ENCODE measurements around the gene GPATCH4. TPM values are rescaled to one million over a fixed set of nuclear protein-coding genes. Genes with fewer than 3 reads are reported as not detected.
A peak's percentile ranks its signal among the peaks of the same experiment; 100 is the strongest.

The GPATCH4 gene
- total and polyA plus RNA-seq, 2 donors (not counting 1 experiment from before 2014, with no cell fraction given) = 12.2 to 23.6 TPM

GRCh38 chr1:156599811-156600210, 1.5 kb downstream of the GPATCH4 start:
- H3K27ac ChIP-seq (ENCODE audit: insufficient read depth, low read length) = no peak overlapping the region
- no peaks in the 10 kb centered on the region for H3K27me3 ChIP-seq (ENCODE audit: control insufficient read depth, insufficient read depth, low read length)
- peaks cover 15% of the 10 kb centered on the region for H3K79me2 ChIP-seq (ENCODE audit: control insufficient read depth, insufficient read depth, low read length)
- H3K36me3 ChIP-seq (ENCODE audit: control insufficient read depth, insufficient read depth, low read length) = peaks cover 15% of the 10 kb centered on the region
- H2AFZ ChIP-seq (ENCODE audit: low read length) = no peak overlapping the region
- H3K4me3 ChIP-seq (replicated peaks in 1 of 4; ENCODE audit: control extremely low read depth in 1 of 4, insufficient read depth in 1 of 4, low read depth in 3 of 4, low read length in 4 of 4) = no peak overlapping the region
- no peaks in the 10 kb centered on the region for H4K20me1 ChIP-seq (ENCODE audit: control insufficient read depth, extremely low read depth, insufficient read depth, low read length)
- no peak overlapping the region for H3K4me2 ChIP-seq (ENCODE audit: extremely low read depth, insufficient read depth, low read length)
- H3K9ac ChIP-seq (ENCODE audit: insufficient read depth, low read length) = no peak overlapping the region
- DNase-seq (ENCODE audit: low read depth in 2 of 2) = peak in 1 of 2 donors; percentile 6
- no peaks in the 10 kb centered on the region for H3K9me3 ChIP-seq (ENCODE audit: control insufficient read depth, insufficient read depth, low read depth, low read length)
- peaks cover 7% of the 10 kb centered on the region for H3K4me1 ChIP-seq (ENCODE audit: control insufficient read depth, extremely low read depth, insufficient read depth, low read length)
- TF ChIP-seq CTCF (conservative IDR thresholded peaks at IDR 0.05 in 1 of 2, IDR thresholded peaks at IDR 0.05 in 1 of 2; ENCODE audit: low read depth in 1 of 2, low read length in 2 of 2) = no peak
- no peak for TF ChIP-seq EZH2 (IDR thresholded peaks at IDR 0.05; ENCODE audit: low read length, missing control alignments)

- H4K20me1 ChIP-seq (ENCODE audit: control insufficient read depth, extremely low read depth, insufficient read depth, low read length) = no peaks in the 10 kb centered on the region
- TF ChIP-seq CTCF (conservative IDR thresholded peaks at IDR 0.05 in 1 of 2, IDR thresholded peaks at IDR 0.05 in 1 of 2; ENCODE audit: low read depth in 1 of 2, low read length in 2 of 2) (no peak), EZH2 (IDR thresholded peaks at IDR 0.05; ENCODE audit: low read length, missing control alignments) (no peak)
- no peak for DNase-seq (ENCODE audit: low read depth in 2 of 2)
- H3K4me2 ChIP-seq (ENCODE audit: extremely low read depth, insufficient read depth, low read length) = no peak overlapping the region
- H3K27ac ChIP-seq (ENCODE audit: insufficient read depth, low read length) = no peak overlapping the region
- H3K9ac ChIP-seq (ENCODE audit: insufficient read depth, low read length) = no peak overlapping the region
- H3K4me3 ChIP-seq (replicated peaks in 1 of 4; ENCODE audit: control extremely low read depth in 1 of 4, insufficient read depth in 1 of 4, low read depth in 3 of 4, low read length in 4 of 4) = no peak overlapping the region
- peaks cover 15% of the 10 kb centered on the region for H3K79me2 ChIP-seq (ENCODE audit: control insufficient read depth, insufficient read depth, low read length)
- H3K27me3 ChIP-seq (ENCODE audit: control insufficient read depth, insufficient read depth, low read length) = no peaks in the 10 kb centered on the region
- H3K36me3 ChIP-seq (ENCODE audit: control insufficient read depth, insufficient read depth, low read length) = peaks cover 17% of the 10 kb centered on the region
- H3K4me1 ChIP-seq (ENCODE audit: control insufficient read depth, extremely low read depth, insufficient read depth, low read length) = peaks cover 7% of the 10 kb centered on the region
- no peak overlapping the region for H2AFZ ChIP-seq (ENCODE audit: low read length)
- no peaks in the 10 kb centered on the region for H3K9me3 ChIP-seq (ENCODE audit: control insufficient read depth, insufficient read depth, low read depth, low read length)
Observed at GRCh38 chr1:156598731-156599432, 2.4 kb downstream of the GPATCH4 start.

GRCh38 chr1:156598125-156598524, 3.2 kb downstream of the GPATCH4 start:
- H3K36me3 ChIP-seq (ENCODE audit: control insufficient read depth, insufficient read depth, low read length) = peaks cover 20% of the 10 kb centered on the region
- no peak overlapping the region for H2AFZ ChIP-seq (ENCODE audit: low read length)
- H3K4me1 ChIP-seq (ENCODE audit: control insufficient read depth, extremely low read depth, insufficient read depth, low read length) = peaks cover 7% of the 10 kb centered on the region
- H3K27me3 ChIP-seq (ENCODE audit: control insufficient read depth, insufficient read depth, low read length) = no peaks in the 10 kb centered on the region
- H3K9me3 ChIP-seq (ENCODE audit: control insufficient read depth, insufficient read depth, low read depth, low read length) = no peaks in the 10 kb centered on the region
- no peak for DNase-seq (ENCODE audit: low read depth in 2 of 2)
- H3K4me2 ChIP-seq (ENCODE audit: extremely low read depth, insufficient read depth, low read length) = no peak overlapping the region
- H3K79me2 ChIP-seq (ENCODE audit: control insufficient read depth, insufficient read depth, low read length) = peaks cover 15% of the 10 kb centered on the region
- H4K20me1 ChIP-seq (ENCODE audit: control insufficient read depth, extremely low read depth, insufficient read depth, low read length) = no peaks in the 10 kb centered on the region
- TF ChIP-seq CTCF (conservative IDR thresholded peaks at IDR 0.05 in 1 of 2, IDR thresholded peaks at IDR 0.05 in 1 of 2; ENCODE audit: low read depth in 1 of 2, low read length in 2 of 2) = no peak
- no peak for TF ChIP-seq EZH2 (IDR thresholded peaks at IDR 0.05; ENCODE audit: low read length, missing control alignments)
- H3K27ac ChIP-seq (ENCODE audit: insufficient read depth, low read length) = no peak overlapping the region
- no peak overlapping the region for H3K4me3 ChIP-seq (replicated peaks in 1 of 4; ENCODE audit: control extremely low read depth in 1 of 4, insufficient read depth in 1 of 4, low read depth in 3 of 4, low read length in 4 of 4)
- H3K9ac ChIP-seq (ENCODE audit: insufficient read depth, low read length) = no peak overlapping the region
